Mesenchymal stem cell (in vitro differentiated cells and primary cell): ENCODE measurements around the gene FBXO41.

Source experiments
- DNase-seq: peaks from one replicate; pipeline ENCODE4 v3.0.0-alpha.2; 2013
- H2AFZ ChIP-seq: one replicate; pipeline ENCODE4 v1.6.1; 2013; ENCODE audit warnings: low read depth, mild to moderate bottlenecking, control low read depth, inconsistent platforms, low read length, moderate library complexity
- H2AK5ac ChIP-seq: 2 replicates; pipeline ENCODE4 v1.6.1; 2013; ENCODE audit warnings: low read length, moderate library complexity, mild to moderate bottlenecking, inconsistent platforms; ENCODE audit not compliant: severe bottlenecking
- H2BK120ac ChIP-seq: one replicate; pipeline ENCODE4 v1.6.1; 2013; ENCODE audit warnings: low read depth, mild to moderate bottlenecking, inconsistent platforms, low read length, moderate library complexity
- H2BK12ac ChIP-seq, 2 experiments: one replicate each; pipeline ENCODE4 v1.6.1; 2013; ENCODE audit warnings: inconsistent platforms in 2 of 2, low read length in 2 of 2, mild to moderate bottlenecking in 2 of 2, moderate library complexity in 2 of 2, control low read depth in 1 of 2
- H2BK15ac ChIP-seq: one replicate; pipeline ENCODE4 v1.6.1; 2013; ENCODE audit warnings: mild to moderate bottlenecking, low read depth, inconsistent platforms; ENCODE audit not compliant: poor library complexity, severe bottlenecking
- H2BK5ac ChIP-seq: 2 replicates; pipeline ENCODE4 v1.6.1; 2013; ENCODE audit warnings: low read depth, mild to moderate bottlenecking, low read length, control low read depth, inconsistent platforms; ENCODE audit not compliant: poor library complexity, severe bottlenecking
- H3K14ac ChIP-seq, 2 experiments: one replicate each; pipeline ENCODE4 v1.6.1; 2013; ENCODE audit warnings: inconsistent platforms in 2 of 2, low read length in 2 of 2, control low read depth in 1 of 2, mild to moderate bottlenecking in 1 of 2, moderate library complexity in 1 of 2
- H3K18ac ChIP-seq, 2 experiments: one replicate each; pipeline ENCODE4 v1.6.1; 2013; ENCODE audit warnings: inconsistent platforms in 2 of 2, low read length in 2 of 2, control low read depth in 1 of 2, low read depth in 1 of 2, mild to moderate bottlenecking in 1 of 2
- H3K23ac ChIP-seq, 2 experiments: one replicate each; pipeline ENCODE4 v1.6.1; 2013; ENCODE audit warnings: inconsistent platforms in 2 of 2, low read length in 2 of 2, mild to moderate bottlenecking in 2 of 2, moderate library complexity in 2 of 2, control low read depth in 1 of 2
- H3K27ac ChIP-seq: 2 replicates; pipeline ENCODE4 v1.5.1; 2013; ENCODE audit warnings: mild to moderate bottlenecking, moderate library complexity, low read length, control low read depth, inconsistent platforms; ENCODE audit not compliant: poor library complexity, severe bottlenecking
- H3K27me3 ChIP-seq, 2 experiments: 2 replicates each; pipeline versions ENCODE4 v1.6.1 to v1.7.0; 2013; ENCODE audit warnings: low read length in 2 of 2, mild to moderate bottlenecking in 2 of 2, moderate library complexity in 2 of 2, control low read depth in 1 of 2, inconsistent platforms in 1 of 2; ENCODE audit not compliant: control insufficient read depth in 1 of 2, insufficient read depth in 1 of 2
- H3K36me3 ChIP-seq, 2 experiments: 2 replicates each; pipeline versions ENCODE4 v1.6.1 to v1.7.0; 2013; ENCODE audit warnings: low read length in 2 of 2, control low read depth in 1 of 2, inconsistent platforms in 1 of 2, low read depth in 1 of 2, mild to moderate bottlenecking in 1 of 2; ENCODE audit not compliant: insufficient read depth in 2 of 2, control insufficient read depth in 1 of 2
- H3K4ac ChIP-seq, 2 experiments: one replicate each; pipeline ENCODE4 v1.6.1; 2013; ENCODE audit warnings: inconsistent platforms in 2 of 2, low read length in 2 of 2, mild to moderate bottlenecking in 2 of 2, moderate library complexity in 2 of 2, control low read depth in 1 of 2, low read depth in 1 of 2
- H3K4me1 ChIP-seq: 2 replicates; pipeline ENCODE4 v1.6.1; 2013; ENCODE audit warnings: low read depth, low read length, control low read depth; ENCODE audit not compliant: control insufficient read depth, insufficient read depth
- H3K4me2 ChIP-seq: 2 replicates; pipeline ENCODE4 v1.6.1; 2013; ENCODE audit warnings: low read length, mild to moderate bottlenecking, inconsistent platforms; ENCODE audit not compliant: poor library complexity, severe bottlenecking
- H3K4me3 ChIP-seq, 2 experiments: 2 replicates each; pipeline versions ENCODE4 v1.5.1 to v1.7.0; 2013; ENCODE audit warnings: low read length in 2 of 2, mild to moderate bottlenecking in 2 of 2, control low read depth in 1 of 2, low read depth in 1 of 2; ENCODE audit not compliant: insufficient read depth in 1 of 2
- H3K79me1 ChIP-seq: replicated peaks from 2 replicates; pipeline ENCODE4 v1.6.1; 2013; ENCODE audit warnings: mild to moderate bottlenecking, control low read depth, low read length, inconsistent platforms; ENCODE audit not compliant: poor library complexity, severe bottlenecking
- H3K9ac ChIP-seq: 2 replicates; pipeline ENCODE4 v1.7.0; 2013; ENCODE audit warnings: mild to moderate bottlenecking, low read length, moderate library complexity
- H3K9me3 ChIP-seq: 2 replicates; pipeline ENCODE4 v1.7.0; 2013; ENCODE audit warnings: mild to moderate bottlenecking, low read length; ENCODE audit not compliant: control insufficient read depth
- H4K8ac ChIP-seq: one replicate; pipeline ENCODE4 v1.6.1; 2013; ENCODE audit warnings: inconsistent platforms, mild to moderate bottlenecking, low read length, moderate library complexity
- H4K91ac ChIP-seq: one replicate; pipeline ENCODE4 v1.6.1; 2013; ENCODE audit warnings: mild to moderate bottlenecking, low read length, inconsistent platforms
- WGBS: methylation state at CpG from one replicate; pipeline ENCODE4 v1.1.7; 2013; ENCODE audit warnings: mixed read lengths; 5-methylcytosine and 5-hydroxymethylcytosine counted together

Gene FBXO41

GRCh38 chr2:73286134-73286655 is 1.9 kb upstream of the FBXO41 start:
- no peak overlapping the region for H2BK12ac ChIP-seq
- H4K91ac ChIP-seq, result no peak overlapping the region
- H2BK5ac ChIP-seq, result no peak overlapping the region
- no peak overlapping the region for H3K4me3 ChIP-seq
- H2BK120ac ChIP-seq, result no peak overlapping the region
- no peak overlapping the region for H3K14ac ChIP-seq
- DNase-seq, result no peak
- no peaks in the 10 kb centered on the region for H3K9me3 ChIP-seq
- H3K36me3 ChIP-seq, result no peaks in the 10 kb centered on the region
- no peak overlapping the region for H4K8ac ChIP-seq
- no peak overlapping the region for H3K4ac ChIP-seq
- H3K79me1 ChIP-seq, result peaks cover 2% of the 10 kb centered on the region
- no peak overlapping the region for H2AFZ ChIP-seq
- no peak overlapping the region for H3K23ac ChIP-seq
- no peak overlapping the region for H2AK5ac ChIP-seq
- H3K18ac ChIP-seq, result no peak overlapping the region
- no peak overlapping the region for H3K9ac ChIP-seq
- no peak overlapping the region for H2BK15ac ChIP-seq
- peaks cover 72 to 78% of the 10 kb centered on the region in 2 experiments for H3K27me3 ChIP-seq
- WGBS, result 95% methylated on average over 3 of the region's 3 CpGs
- H3K27ac ChIP-seq, result no peak overlapping the region
- no peak overlapping the region for H3K4me2 ChIP-seq
- peaks cover 20% of the 10 kb centered on the region for H3K4me1 ChIP-seq

DNA sequence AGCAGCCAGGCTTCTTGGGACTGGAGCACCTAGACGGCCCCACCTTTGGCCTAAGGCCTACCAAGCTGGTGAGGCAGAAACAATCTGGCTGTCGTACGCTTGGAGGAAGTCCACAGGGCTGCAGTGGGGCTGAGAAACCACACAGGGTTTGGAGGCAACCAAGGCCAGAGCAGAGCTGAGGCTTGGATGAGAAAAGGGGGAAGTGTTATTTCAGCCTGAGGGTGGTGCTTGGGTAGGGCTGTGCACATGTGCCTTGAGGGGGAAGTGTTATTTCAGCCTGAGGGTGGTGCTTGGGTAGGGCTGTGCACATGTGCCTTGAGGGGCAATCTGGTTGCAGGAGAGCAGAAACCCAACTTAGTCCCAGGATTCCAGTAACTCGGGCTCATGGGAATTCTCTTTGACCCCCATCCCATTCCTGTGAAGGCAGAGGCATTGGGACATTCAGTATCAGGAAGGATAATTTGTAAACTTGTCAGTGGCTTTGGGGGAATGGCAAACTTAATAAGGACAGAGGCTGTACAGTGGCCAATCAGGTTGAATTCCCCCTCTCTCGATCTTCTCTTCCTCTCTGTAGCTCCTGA is 971 bp upstream of the FBXO41 start:
- Histone ChIP-seq H3K4me3 (peak overlapping the region in 1 of 2 experiments; percentile 78), H3K18ac (no peak overlapping the region), H2BK12ac (no peak overlapping the region), H2AFZ (no peak overlapping the region), H3K4ac (no peak overlapping the region), H3K4me2 (no peak overlapping the region), H4K8ac (no peak overlapping the region), H3K27me3 (peaks cover 62 to 69% of the 10 kb centered on the region in 2 experiments), H2BK15ac (no peak overlapping the region), H2BK120ac (no peak overlapping the region), H3K14ac (no peak overlapping the region), H3K4me1 (peaks cover 19% of the 10 kb centered on the region), H2BK5ac (no peak overlapping the region), H3K23ac (no peak overlapping the region), H4K91ac (no peak overlapping the region), H3K9ac (no peak overlapping the region), H3K27ac (no peak overlapping the region), H2AK5ac (no peak overlapping the region), H3K79me1 (peaks cover 2% of the 10 kb centered on the region), H3K36me3 (no peaks in the 10 kb centered on the region), H3K9me3 (no peaks in the 10 kb centered on the region)
- 73% methylated on average over 4 of the region's 5 CpGs for WGBS
- DNase-seq, result no peak

GRCh38 chr2:73283545-73284295 is 558 bp downstream of the FBXO41 start:
- H3K4me1 ChIP-seq, result peaks cover 19% of the 10 kb centered on the region

GRCh38 chr2:73282924-73283544 is 1.2 kb downstream of the FBXO41 start:
- 37% methylated on average over 4 of the region's 5 CpGs for WGBS
- Histone ChIP-seq H2AK5ac (no peak overlapping the region), H2BK5ac (no peak overlapping the region), H3K27me3 (peaks cover 47 to 61% of the 10 kb centered on the region in 2 experiments), H2AFZ (no peak overlapping the region), H2BK120ac (no peak overlapping the region), H3K9me3 (no peaks in the 10 kb centered on the region), H3K4me1 (peaks cover 19% of the 10 kb centered on the region), H3K79me1 (peaks cover 2% of the 10 kb centered on the region), H2BK12ac (no peak overlapping the region), H3K4me3 (peak overlapping the region in 1 of 2 experiments; percentile 78), H3K4me2 (peak overlapping the region; percentile 91), H4K91ac (peak overlapping the region; percentile 25), H3K9ac (peak overlapping the region; percentile 73), H3K18ac (no peak overlapping the region), H3K23ac (no peak overlapping the region), H3K14ac (no peak overlapping the region), H3K4ac (no peak overlapping the region), H2BK15ac (no peak overlapping the region), H4K8ac (no peak overlapping the region), H3K36me3 (no peaks in the 10 kb centered on the region), H3K27ac (no peak overlapping the region)
- DNase-seq, result no peak

More at GRCh38 chr2:73283545-73284295, 558 bp downstream of the FBXO41 start:
- Histone ChIP-seq H4K8ac (no peak overlapping the region), H3K4me2 (peak overlapping the region; percentile 91), H3K4ac (no peak overlapping the region), H3K79me1 (peaks cover 2% of the 10 kb centered on the region), H3K4me3 (peak overlapping the region; percentile 75 to 78), H2BK15ac (no peak overlapping the region), H2BK120ac (peak overlapping the region; percentile 8), H3K27ac (no peak overlapping the region), H2AFZ (peak overlapping the region; percentile 29), H4K91ac (peak overlapping the region; percentile 25), H3K36me3 (no peaks in the 10 kb centered on the region), H3K23ac (no peak overlapping the region), H2BK12ac (no peak overlapping the region), H3K14ac (peak overlapping the region in 1 of 2 experiments; percentile 22), H3K27me3 (peaks cover 49 to 65% of the 10 kb centered on the region in 2 experiments), H3K9ac (peak overlapping the region; percentile 73), H3K9me3 (no peaks in the 10 kb centered on the region), H2BK5ac (no peak overlapping the region), H2AK5ac (no peak overlapping the region), H3K18ac (peak overlapping the region in 1 of 2 experiments; percentile 37)
- DNase-seq, result no peak
- 5% methylated on average over 14 of the region's 43 CpGs for WGBS
